Ishikawa (cell line): ENCODE data around the gene ASPN.

Experiments used
- EP300 ChIP-seq: IDR thresholded peaks from 2 replicates; pipeline ENCODE4 v1.6.1; 2012; ENCODE audit warnings: borderline replicate concordance
- MAX ChIP-seq: IDR thresholded peaks from 2 replicates; pipeline ENCODE4 v1.6.1; 2012
- REST ChIP-seq: IDR thresholded peaks from 2 replicates; pipeline ENCODE4 v1.6.1; 2012; ENCODE audit warnings: low read depth, mild to moderate bottlenecking
- TAF1 ChIP-seq: IDR thresholded peaks from 2 replicates; pipeline ENCODE4 v1.6.1; 2012; ENCODE audit warnings: low read depth, mild to moderate bottlenecking
- TCF12 ChIP-seq: IDR thresholded peaks from 2 replicates; pipeline ENCODE4 v1.6.1; 2012; ENCODE audit warnings: low read depth
- YY1 ChIP-seq: IDR thresholded peaks from 2 replicates; pipeline ENCODE4 v1.6.1; 2012; ENCODE audit warnings: low read depth

DNA sequence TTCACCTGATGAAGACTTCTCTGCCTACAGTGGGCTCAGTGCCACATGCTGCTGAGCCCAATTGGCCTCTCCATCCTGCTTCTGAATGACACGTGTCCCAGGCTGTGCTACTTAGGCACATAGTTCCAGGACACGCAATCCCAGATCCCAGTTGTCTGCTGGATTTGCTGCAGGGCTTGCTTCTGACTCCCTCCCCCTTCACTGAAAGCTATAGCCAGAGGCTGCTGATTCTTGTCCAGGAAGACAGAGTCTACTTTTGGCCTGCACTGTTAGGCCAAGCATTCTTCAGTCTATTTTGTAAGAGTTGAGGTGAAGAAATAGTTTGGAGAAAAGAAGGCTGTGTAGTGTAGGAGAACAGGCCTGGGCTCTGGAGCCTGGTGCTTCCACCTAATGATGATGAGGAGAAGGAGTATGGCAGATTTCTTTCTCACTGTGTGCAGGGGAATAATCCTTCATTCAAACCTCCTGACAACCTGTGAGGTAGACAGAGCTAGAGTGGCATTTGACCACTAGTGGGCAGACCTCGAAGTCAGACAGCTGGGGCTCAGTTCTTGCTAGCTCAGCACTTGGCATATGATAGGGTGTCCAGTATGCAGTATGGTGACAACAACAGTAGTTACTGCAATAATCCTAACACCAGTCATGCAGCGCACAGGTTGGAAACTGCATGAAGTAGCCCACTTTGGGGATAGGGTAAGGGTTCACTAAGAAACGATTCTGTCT lies 19.5 kb upstream of the ASPN start:
- TF ChIP-seq TAF1: no peak
- no peak for TF ChIP-seq TCF12
- TF ChIP-seq EP300: no peak
- TF ChIP-seq YY1: no peak
- no peak for TF ChIP-seq MAX
- TF ChIP-seq REST: no peak
